OCI-LY7 (cell line): Measurements from ENCODE around the gene UQCRHL.
"Not testable (repeated sequence)": the region's sequence is repeated elsewhere in the genome, so short reads cannot be mapped to it uniquely, and the experiment has no call there.

ENCODE experiments used
- CTCF ChIP-seq: fragments of 200-600 bp; sonication (generic); conservative IDR thresholded peaks from 2 replicates; pipeline ENCODE4 v1.5.1; 2014; ENCODE audit warnings: mild to moderate bottlenecking, antibody characterized with exemption, low read length, moderate library complexity, mixed read lengths
- EZH2phosphoT487 ChIP-seq: fragments of 200-600 bp; sonication (generic); IDR thresholded peaks from 2 replicates; pipeline ENCODE4 v1.6.1; 2018; ENCODE audit warnings: low read depth, borderline replicate concordance, mild to moderate bottlenecking, mixed run types, antibody characterized with exemption, low read length, moderate library complexity, mixed read lengths

DNA sequence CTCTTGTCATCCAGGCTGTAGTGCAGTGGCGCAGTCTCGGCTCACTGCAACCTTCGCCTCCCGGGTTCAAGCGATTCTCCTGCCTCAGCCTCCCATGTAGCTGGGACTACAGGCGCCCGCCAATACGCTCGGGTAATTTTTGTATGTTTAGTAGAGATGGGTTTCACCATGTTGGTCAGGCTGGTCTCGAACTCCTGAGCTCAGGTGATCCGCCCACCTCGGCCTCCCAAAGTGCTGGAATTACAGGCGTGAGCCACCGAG, 29.0 kb upstream of the UQCRHL start:
- not testable (repeated sequence) for TF ChIP-seq CTCF, EZH2phosphoT487
